ENCODE data around the gene FLT3. TPM values are rescaled to one million over a fixed set of nuclear protein-coding genes. Genes with fewer than 3 reads are reported as not detected.

Gene FLT3
- not detected in 2 replicates for total RNA-seq (2011; cell fraction: chromatin; rRNA removed; ENCODE audit: low replicate concordance)
- total RNA-seq (2011; cell fraction: nucleolus; rRNA removed) = not detected in 2 replicates
- not detected in 2 replicates for total RNA-seq (2011; cell fraction: nucleoplasm; rRNA removed)
- not detected in 2 replicates for total RNA-seq (2014; rRNA removed)
- not detected in 2 replicates for total RNA-seq (2014; rRNA removed; fragmentation: Illumina TruSeq; extraction: Trizol)
- total RNA-seq (2015; rRNA removed; fragmentation: Illumina TruSeq; extraction: Trizol) = not detected in 2 replicates
- not detected in 2 replicates for total RNA-seq (2021)
- not detected in 2 replicates for polyA plus RNA-seq (2011; rRNA removed)
- not detected in 2 replicates for polyA plus RNA-seq (2011; cell fraction: cytosol; rRNA removed)
- polyA plus RNA-seq (2011; cell fraction: nucleus; rRNA removed) = not detected in 2 replicates
- polyA plus RNA-seq (2012) = not detected in 2 replicates
- polyA plus RNA-seq (2014; fragmentation: Illumina TruSeq; extraction: Trizol) = not detected in 2 replicates
- not detected for polyA plus RNA-seq (2014; fragmentation: Nextera tagmentation; extraction: Ambion mirVana)
- not detected in 2 replicates for polyA plus RNA-seq (2014; rRNA removed)
- polyA minus RNA-seq (2011; rRNA and poly(A)+ RNA removed) = not detected in 2 replicates
- not detected in 2 replicates for polyA minus RNA-seq (2011; cell fraction: cytosol; rRNA and poly(A)+ RNA removed)
- not detected in 2 replicates for polyA minus RNA-seq (2011; cell fraction: nucleus; rRNA and poly(A)+ RNA removed)
- Bru-seq, nascent RNA = percentile 3 among the genes with signal in this experiment
- not detected for BruChase-seq, experiment 1, labeled RNA remaining after a 2-hour chase
- BruChase-seq, experiment 2, labeled RNA remaining after a 6-hour chase = percentile 5 among the genes with signal in this experiment
- long read RNA-seq, experiment 1 = 0 reads
- long read RNA-seq, experiment 2 = 0 reads
- long read RNA-seq, experiment 3 = 0 reads

- no peak within 1 kb of the TSS for H3K9ac ChIP-seq (ENCODE audit: insufficient read depth in 1 of 2, low read depth in 2 of 2, low read length in 2 of 2)
- no peak within 1 kb of the TSS for H2AFZ ChIP-seq (ENCODE audit: low read depth, low read length)
- peaks cover 24 to 26% of the 10 kb centered on the region in 2 experiments for H3K27me3 ChIP-seq (ENCODE audit: control insufficient read depth in 2 of 2, insufficient read depth in 2 of 2, low read length in 2 of 2)
- H3K4me3 ChIP-seq = no peak within 1 kb of the TSS
- ATAC-seq (no peak), FAIRE-seq (no peak), DNase-seq (ENCODE audit: extremely low read depth in 1 of 4, low spot score in 3 of 4) (peak in 3 of 4 experiments; percentile 5 to 11 (median 8))
- no peaks in the 10 kb centered on the region for H3K79me2 ChIP-seq (ENCODE audit: control insufficient read depth, insufficient read depth, low read length)
- H3K9me3 ChIP-seq (replicated peaks; ENCODE audit: control insufficient read depth, insufficient read depth, low read depth, low read length) = no peaks in the 10 kb centered on the region
- no peak within 1 kb of the TSS for H3K4me2 ChIP-seq (ENCODE audit: insufficient read depth, low read length)
- intact Hi-C loops (cut with micrococcal nuclease) = no loop called here
- H3K27ac ChIP-seq (ENCODE audit: extremely low read depth, low read depth, low read length) = no peak within 1 kb of the TSS
- no peak for TF ChIP-seq CBX2 (IDR thresholded peaks at IDR 0.05; ENCODE audit: insufficient read depth, low read length, poor library complexity, severe bottlenecking)
- no peak for TF ChIP-seq HMGXB4 (CRISPR knock-in tag; IDR thresholded peaks at IDR 0.05)
- no peak for TF ChIP-seq FOXJ2 (tag; IDR thresholded peaks at IDR 0.05)
- TF ChIP-seq NR0B1 (IDR thresholded peaks at IDR 0.05; ENCODE audit: partially characterized antibody) = no peak
- TF ChIP-seq PBX2 (CRISPR knock-in tag; IDR thresholded peaks at IDR 0.05; ENCODE audit: low read depth) = no peak
- no peak for TF ChIP-seq PBX2 (tag; conservative IDR thresholded peaks at IDR 0.05; ENCODE audit: low read depth)
- no peak for TF ChIP-seq GABPB2 (CRISPR knock-in tag; conservative IDR thresholded peaks at IDR 0.05)
- TF ChIP-seq CBX1 (IDR thresholded peaks at IDR 0.05; ENCODE audit: low read depth) = no peak
- TF ChIP-seq ZNF507 (tag; conservative IDR thresholded peaks at IDR 0.05) = no peak
- no peak for TF ChIP-seq MCM3 (IDR thresholded peaks at IDR 0.05)
- no peaks in the 10 kb centered on the region for H4K20me1 ChIP-seq (replicated peaks; ENCODE audit: control insufficient read depth, insufficient read depth, low read length)
- ChIA-PET POLR2A (no interaction called here), CTCF (ENCODE audit: low intra/inter-chr PET ratio) (no interaction called here)
- no peaks in the 10 kb centered on the region for H3K9me1 ChIP-seq (ENCODE audit: control insufficient read depth, insufficient read depth, low read length)
- 12% methylated on average over 22 of the region's 106 CpGs for WGBS (ENCODE audit: insufficient coverage, low coverage, missing lambda C conversion rate)
- no peaks in the 10 kb centered on the region for H3K36me3 ChIP-seq (ENCODE audit: control insufficient read depth, insufficient read depth, low read length)
- H3K4me1 ChIP-seq (replicated peaks in 1 of 2; ENCODE audit: control insufficient read depth in 2 of 2, insufficient read depth in 2 of 2, low read length in 2 of 2) = peaks cover 0 to 11% of the 10 kb centered on the region in 2 experiments; a peak in 2 of 5 replicates
- BruUV-seq (replicated peaks) = no TSS peak
- in situ Hi-C loops (cut with MboI) = no loop called here
Measured at GRCh38 chr13:28100150-28101121, at the start of gene FLT3. FLT3 (minus strand) TSS chr13:28100576; CDS start chr13:28100510, 66 bp downstream.

Measured in K562 (cell line).